GM12878 (cell line): ENCODE data around the gene IER3.

ENCODE experiments used
- CTCF ChIP-seq, 3 experiments: IDR thresholded peaks in 2 of 3; conservative IDR thresholded peaks in 1 of 3; 2 replicates each; pipeline ENCODE4 v1.5.1; 2011; ENCODE audit warnings: low read depth in 3 of 3, low read length in 3 of 3, mild to moderate bottlenecking in 3 of 3, control low read depth in 2 of 3, moderate library complexity in 2 of 3, inconsistent platforms in 1 of 3, mixed read lengths in 1 of 3; ENCODE audit not compliant: control insufficient read depth in 2 of 3, insufficient read depth in 1 of 3; ENCODE audit errors: extremely low read depth in 1 of 3
- EGR1 ChIP-seq, 2 experiments: IDR thresholded peaks; 1 replicate in 1 of 2; 2 replicates in 1 of 2; pipeline ENCODE4 v1.6.1; 2011 to 2012; ENCODE audit warnings: low read depth in 2 of 2, low read length in 2 of 2, borderline replicate concordance in 1 of 2, mild to moderate bottlenecking in 1 of 2, moderate library complexity in 1 of 2
- EP300 ChIP-seq, 2 experiments: fragments of 150-350 bp in 1 of 2; IDR thresholded peaks; 2 replicates each; pipeline ENCODE4 v1.6.1; 2011 to 2012; ENCODE audit warnings: low read depth in 2 of 2, low read length in 2 of 2, borderline replicate concordance in 1 of 2, improper control_type of control experiment in 1 of 2, inconsistent platforms in 1 of 2; ENCODE audit not compliant: control insufficient read depth in 1 of 2
- NFIC ChIP-seq: IDR thresholded peaks from 2 replicates; pipeline ENCODE4 v1.6.1; 2012; ENCODE audit warnings: low read depth, mild to moderate bottlenecking, inconsistent platforms, low read length, moderate library complexity
- SIN3A ChIP-seq: IDR thresholded peaks from 2 replicates; pipeline ENCODE4 v1.6.1; 2012; ENCODE audit warnings: low read depth, low read length, improper control_type of control experiment

DNA sequence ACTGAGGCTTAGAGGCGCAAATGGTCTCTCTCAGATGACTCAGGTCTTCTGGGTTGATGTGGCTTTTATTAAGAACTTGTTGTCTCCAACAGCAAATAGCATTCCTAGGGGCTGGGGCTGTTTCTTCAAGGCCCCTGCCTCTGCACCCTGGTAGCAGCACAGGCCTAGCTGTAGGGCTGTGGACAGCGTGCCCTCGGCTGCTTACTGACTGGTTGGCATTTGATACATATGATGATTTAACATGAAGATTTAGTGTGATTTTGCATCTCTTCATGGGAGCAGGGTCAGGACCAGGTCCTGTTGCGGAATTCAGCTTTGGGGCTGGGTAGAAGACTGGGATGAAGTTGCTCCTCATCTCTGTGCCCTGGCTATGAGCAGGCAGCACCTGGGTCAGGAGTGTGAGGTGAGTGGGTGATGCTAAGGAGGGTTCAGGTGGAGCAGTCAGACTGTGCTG lies 24.3 kb upstream of the IER3 start:
- TF ChIP-seq CTCF (IDR thresholded peaks at IDR 0.05 in 2 of 3, conservative IDR thresholded peaks at IDR 0.05 in 1 of 3; ENCODE audit: control insufficient read depth in 2 of 3, extremely low read depth in 1 of 3, insufficient read depth in 1 of 3, low read depth in 3 of 3, low read length in 3 of 3) (no peak), EP300 (IDR thresholded peaks at IDR 0.05; ENCODE audit: borderline replicate concordance in 1 of 2, control insufficient read depth in 1 of 2, low read depth in 2 of 2, low read length in 2 of 2) (no peak), EGR1 (IDR thresholded peaks at IDR 0.05; ENCODE audit: borderline replicate concordance in 1 of 2, low read depth in 2 of 2, low read length in 2 of 2) (no peak), NFIC (no peak), SIN3A (no peak)
